Activated T-cell treated with anti-CD3 and anti-CD28 coated beads, Interleukin-2, amount 50 U/mL, for 48 hours (primary cell): ENCODE data around the gene NETO2.
"Not testable (repeated sequence)": the region's sequence is repeated elsewhere in the genome, so short reads cannot be mapped to it uniquely, and the experiment has no call there.

Experiments used
- DNase-seq, 2 experiments: peaks; one replicate each; pipeline ENCODE4 v3.0.0-alpha.2; 2020

NETO2 gene

DNA sequence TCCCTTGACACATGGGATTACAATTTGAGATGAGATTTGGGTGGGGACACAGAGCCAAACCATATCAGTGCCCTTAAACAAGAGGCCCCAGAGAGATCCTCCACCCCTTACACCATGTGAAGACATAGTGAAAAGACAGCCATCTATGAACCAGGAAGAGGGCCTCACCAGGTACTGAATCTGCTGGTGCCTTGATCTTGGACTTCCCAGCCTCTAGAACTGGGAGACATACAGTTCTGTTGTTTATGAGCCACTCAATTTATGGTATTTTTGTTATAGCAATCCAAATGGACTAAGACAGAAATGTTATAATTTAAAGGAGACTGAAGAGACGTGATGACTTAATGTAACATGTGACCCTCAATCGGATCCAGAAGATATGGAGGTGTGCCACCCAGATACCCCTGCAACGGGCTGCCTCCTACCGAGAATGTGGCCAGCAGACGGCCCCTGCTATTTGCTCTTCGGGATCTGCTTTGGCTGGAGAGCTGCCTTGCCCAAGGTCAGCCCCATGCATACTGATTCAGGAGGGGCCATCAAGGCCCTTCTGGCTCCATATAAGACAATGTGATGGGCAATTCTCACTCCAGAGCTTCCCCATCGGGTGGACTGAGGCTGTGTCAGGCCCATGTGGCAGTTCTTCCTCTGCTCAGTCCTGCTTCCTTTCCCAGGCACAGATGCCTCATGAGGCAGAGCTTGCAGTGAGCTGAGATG lies 80.6 kb downstream of the NETO2 start:
- DNase-seq = no peak

- no peak for DNase-seq
Measured at GRCh38 chr16:47061204-47061603, 82.5 kb downstream of the NETO2 start.

DNA sequence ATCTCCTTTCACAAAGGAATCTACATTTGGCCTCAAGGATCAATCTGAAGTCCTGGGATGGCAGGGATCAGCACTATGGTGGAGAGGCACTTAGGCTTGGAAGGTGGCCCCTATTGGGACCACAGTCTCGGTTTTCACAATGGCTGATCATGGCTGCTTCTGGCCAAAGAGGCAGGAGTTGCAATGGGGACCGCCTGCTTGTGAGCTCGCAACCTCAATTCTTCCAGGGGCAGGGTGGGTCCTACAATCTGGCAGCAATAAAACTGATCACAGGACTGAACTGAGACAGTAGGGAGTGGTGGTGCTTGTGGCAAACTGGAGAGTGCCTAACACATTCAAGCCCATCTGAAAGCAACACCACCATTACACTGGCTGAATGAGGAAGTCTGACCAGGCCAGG lies 83.1 kb downstream of the NETO2 start:
- no peak for DNase-seq

DNA sequence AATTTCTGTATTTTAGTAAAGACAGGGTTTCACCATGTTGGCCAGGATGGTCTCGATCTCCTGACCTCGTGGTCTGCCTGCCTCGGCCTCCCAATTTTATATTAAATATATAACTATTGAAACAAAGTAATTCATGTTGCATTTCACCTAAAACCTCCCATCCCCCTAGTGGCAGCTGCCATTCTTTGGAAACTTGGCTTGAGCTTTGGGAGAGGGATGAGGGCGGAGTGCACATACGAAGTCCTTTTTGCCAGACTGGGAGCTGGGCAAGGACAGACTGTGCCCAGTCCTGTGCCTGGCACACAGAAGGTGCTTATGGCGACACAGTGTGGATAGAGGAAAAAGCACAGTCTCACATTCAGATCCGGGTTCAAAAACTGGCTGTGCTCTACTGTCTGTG lies 83.8 kb downstream of the NETO2 start:
- DNase-seq = no peak

- DNase-seq = not testable (repeated sequence)
Measured at GRCh38 chr16:47059130-47059529, 84.6 kb downstream of the NETO2 start.

DNA sequence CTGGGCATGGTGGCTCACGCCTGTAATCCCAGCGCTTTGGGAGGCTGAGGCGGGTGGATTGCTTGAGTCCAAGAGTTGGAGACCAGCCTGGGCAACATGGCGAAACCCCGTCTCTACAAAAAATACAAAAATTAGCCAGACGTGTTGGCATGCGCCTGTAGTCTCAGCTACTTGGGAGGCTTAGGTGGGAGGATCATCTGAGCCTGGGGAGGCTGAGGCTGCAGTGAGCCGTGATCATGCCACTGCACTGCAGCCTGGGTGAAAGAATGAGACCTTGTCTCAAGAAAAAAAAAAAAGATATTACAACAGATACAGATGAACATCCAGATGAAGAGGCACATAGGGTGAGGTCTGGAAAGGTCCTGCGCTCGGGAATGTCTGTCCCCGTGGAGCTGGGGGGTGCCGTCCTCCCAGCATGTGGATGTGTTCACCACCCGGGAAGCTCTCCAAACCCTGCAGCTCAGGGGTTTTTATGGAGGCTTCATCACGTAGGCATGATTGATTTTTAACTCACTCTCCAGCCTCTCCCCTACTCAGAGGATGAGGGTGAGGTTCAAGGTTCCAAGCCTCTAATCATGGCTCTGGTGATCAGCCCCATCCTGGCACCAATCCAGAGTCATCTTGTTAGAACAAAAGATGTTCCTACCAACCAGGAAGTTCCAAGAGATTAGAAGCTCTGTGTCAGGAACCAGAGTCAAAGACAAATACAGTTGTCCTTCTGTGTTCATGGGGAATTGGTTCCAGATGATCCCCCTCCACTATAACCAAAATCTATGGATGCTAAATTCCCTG lies 85.3 kb downstream of the NETO2 start:
- no peak for DNase-seq

GRCh38 chr16:47057630-47057993 lies 86.1 kb downstream of the NETO2 start:
- DNase-seq = no peak

- DNase-seq = no peak
Measured at GRCh38 chr16:47056688-47057629, 86.8 kb downstream of the NETO2 start.

DNA sequence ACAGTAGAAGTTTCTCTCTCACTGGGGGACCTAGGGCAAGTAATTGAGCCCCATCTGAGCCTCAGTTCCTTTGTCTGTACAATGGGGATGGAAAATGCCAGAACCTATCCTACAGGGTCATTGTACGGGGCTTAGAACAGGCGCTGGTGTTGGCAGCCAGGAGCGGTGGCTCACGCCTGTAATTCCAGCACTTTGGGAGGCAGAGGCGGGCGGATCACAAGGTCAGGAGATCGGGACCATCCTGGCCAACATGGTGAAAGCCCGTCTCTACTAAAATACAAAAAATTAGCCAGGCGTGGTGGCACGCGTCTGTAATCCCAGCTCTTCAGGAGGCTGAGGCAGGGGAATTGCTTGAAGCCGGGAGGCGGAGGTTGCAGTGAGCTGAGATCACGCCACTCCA lies 87.7 kb downstream of the NETO2 start:
- not testable (repeated sequence) for DNase-seq

DNA sequence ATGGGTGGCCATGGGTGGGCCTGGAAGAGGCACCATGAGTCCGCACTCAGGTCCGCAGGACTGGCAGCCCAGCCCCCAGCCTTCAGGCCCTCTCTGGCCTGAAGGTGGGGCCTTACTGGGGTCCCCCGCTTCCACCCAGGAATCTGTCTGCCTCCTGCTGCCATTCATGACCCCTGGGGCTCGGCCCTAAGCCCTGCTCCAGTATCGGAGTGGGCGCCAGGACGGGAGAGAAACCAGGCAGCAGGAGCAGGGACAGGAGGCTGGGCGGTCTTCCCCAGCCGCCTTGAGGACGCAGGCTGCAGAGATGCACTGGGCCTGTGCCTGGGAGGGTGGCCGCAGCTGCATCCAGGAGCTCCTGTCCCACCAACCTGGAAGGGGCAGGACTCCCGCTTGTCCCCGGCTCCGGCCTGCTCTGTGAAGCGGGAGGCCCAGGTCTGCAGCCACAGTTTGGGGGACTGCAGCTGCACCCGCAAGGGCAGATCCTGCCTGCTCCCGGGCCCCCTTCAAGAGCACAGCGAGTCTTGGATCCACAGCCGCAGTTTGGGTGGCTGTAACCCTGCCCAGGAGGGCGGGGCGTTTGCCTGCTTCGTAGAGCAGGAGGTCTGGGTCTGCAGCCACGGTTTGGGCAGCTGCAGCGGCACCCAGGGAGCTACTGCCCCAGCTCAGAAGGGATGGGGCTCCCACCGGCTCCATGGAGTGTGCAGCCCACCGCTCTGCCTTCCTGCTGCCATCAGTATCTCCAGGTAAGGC lies 88.4 kb downstream of the NETO2 start:
- no peak for DNase-seq

DNA sequence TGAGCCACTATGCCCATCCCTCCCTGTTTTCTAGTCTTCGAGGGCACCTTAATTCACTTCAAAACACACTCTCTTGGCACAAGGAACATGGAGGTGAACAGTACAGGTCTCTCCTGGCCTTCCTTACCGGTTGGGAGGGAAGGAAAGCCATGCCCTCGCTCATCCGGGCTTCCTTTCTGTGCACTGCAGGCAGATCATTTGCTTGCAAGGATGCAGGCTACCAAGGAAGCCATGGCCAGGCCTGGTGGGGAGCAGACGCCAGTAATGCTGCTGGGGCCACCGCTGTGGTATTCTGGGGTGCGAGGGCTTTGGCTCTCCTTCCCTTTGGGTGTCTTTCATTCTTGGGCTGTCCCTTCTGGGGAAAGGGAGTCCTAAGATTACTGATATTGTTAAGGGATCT lies 89.4 kb downstream of the NETO2 start:
- no peak for DNase-seq

- DNase-seq = no peak
Measured at GRCh38 chr16:47053895-47054294, 89.8 kb downstream of the NETO2 start.

DNA sequence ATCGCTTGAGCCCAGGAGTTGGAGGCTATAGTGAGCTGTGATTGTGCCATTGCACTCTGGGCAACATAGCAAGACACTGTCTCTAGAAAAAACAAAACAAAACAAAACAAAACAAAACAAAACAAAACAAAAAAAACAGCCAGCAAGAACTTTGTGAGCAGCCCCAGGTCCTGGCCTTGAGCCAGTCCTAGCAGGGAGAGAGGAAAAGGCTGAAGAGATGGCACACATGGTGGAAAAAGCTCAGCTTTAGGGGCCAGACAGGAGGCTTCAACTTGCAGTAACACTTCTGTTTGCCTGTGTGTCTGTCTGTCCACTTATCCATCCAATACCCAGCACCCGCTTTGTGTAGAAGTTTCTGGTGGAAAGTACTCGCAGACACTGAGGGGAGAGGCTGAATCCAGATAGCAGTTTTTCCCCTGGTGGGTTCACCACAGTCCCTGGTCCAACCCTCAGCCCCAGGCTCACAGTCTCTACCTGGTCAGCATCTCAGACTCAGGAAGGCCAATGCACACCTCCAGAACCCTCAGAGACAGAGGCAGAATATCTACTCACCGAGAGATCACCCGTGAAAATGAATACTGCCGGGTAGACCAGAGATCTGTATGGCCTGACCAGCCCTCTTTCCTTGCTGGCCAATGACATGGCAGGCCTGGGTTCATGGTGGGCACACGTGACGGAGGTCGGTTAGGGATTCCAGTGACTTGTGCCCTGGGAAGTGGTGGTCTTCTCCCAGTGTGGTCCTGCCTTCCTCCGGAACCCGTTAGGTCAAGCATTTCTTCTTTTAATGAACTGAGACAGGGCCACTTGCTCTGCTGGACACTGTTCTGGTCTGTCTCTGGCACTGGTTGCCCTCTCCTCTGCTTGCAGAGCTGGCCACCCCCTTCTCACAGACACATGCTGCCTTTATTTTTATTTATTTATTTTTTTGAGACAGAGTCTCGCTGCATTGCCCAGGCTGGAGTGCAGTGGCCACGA lies 90.8 kb downstream of the NETO2 start:
- DNase-seq = no peak

GRCh38 chr16:47051031-47051430 lies 92.7 kb downstream of the NETO2 start:
- no peak for DNase-seq

DNA sequence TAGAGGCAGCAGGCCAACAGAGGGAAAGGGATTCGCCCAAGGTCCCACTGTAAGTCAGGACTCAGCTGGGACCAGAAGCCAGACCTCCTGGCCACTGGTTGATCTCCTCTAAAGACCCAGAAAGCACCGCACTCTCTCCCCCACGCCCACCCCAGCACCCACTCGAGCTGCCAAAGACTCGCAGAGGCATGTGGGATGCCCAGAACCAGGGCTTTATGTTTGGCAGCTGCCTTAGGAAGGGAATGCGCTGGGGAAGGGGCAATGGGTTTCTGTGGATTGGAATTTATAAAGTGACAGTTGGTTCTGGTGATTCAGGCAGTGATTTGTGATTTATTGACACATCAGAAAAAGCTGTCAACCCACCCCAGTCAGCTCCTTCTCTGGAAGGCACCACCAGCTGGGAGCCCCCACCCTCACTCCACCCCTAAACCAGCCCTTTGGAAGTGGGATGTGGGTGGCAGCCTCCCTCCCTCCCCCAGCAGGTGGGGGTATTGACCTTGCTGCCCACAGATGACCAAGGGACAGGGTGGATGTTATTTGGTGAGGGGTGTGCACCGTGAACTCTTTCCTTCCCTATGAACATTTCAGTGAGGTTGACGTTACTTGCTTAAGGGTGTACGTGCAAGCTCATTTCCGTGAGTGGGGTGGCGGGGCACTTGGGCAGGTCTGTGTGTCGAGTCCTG lies 93.7 kb downstream of the NETO2 start:
- DNase-seq = no peak

GRCh38 chr16:47047524-47048203 lies 96.1 kb downstream of the NETO2 start:
- DNase-seq = no peak

GRCh38 chr16:47046726-47047523 lies 96.8 kb downstream of the NETO2 start:
- no peak for DNase-seq

- no peak for DNase-seq
Measured at GRCh38 chr16:47045459-47045858, 98.3 kb downstream of the NETO2 start.

- DNase-seq = no peak
Measured at GRCh38 chr16:47045023-47045422, 98.7 kb downstream of the NETO2 start.
